ENCODE measurements around the gene GPR25.

Gene GPR25

GRCh38 chr1:200872446-200873115 lies at the start of gene GPR25:
GPR25 (plus strand) TSS chr1:200872981; CDS start chr1:200873038, 57 bp downstream.
- peaks cover 12% of the 10 kb centered on the region for H3K27me3 Mint-ChIP-seq
- H3K4me3 Mint-ChIP-seq: peak within 1 kb of the TSS; percentile 65
- no peaks in the 10 kb centered on the region for H3K36me3 Mint-ChIP-seq
- H3K4me1 Mint-ChIP-seq: peaks cover 22% of the 10 kb centered on the region
- H3K27ac Mint-ChIP-seq: no peak within 1 kb of the TSS
- H3K9me3 Mint-ChIP-seq: no peaks in the 10 kb centered on the region

- Mint-ChIP-seq H3K36me3 (peaks cover 4% of the 10 kb centered on the region), H3K9me3 (no peaks in the 10 kb centered on the region), H3K27ac (no peak overlapping the region), H3K4me3 (no peak overlapping the region), H3K27me3 (no peaks in the 10 kb centered on the region), H3K4me1 (peaks cover 5% of the 10 kb centered on the region)
These were observed 41.7 kb upstream of the GPR25 start for GRCh38 chr1:200831091-200831490.

GRCh38 chr1:200834383-200834782 lies 38.4 kb upstream of the GPR25 start:
- Mint-ChIP-seq H3K27me3 (no peaks in the 10 kb centered on the region), H3K4me1 (no peaks in the 10 kb centered on the region), H3K27ac (no peak overlapping the region), H3K4me3 (no peak overlapping the region), H3K36me3 (peaks cover 12% of the 10 kb centered on the region), H3K9me3 (no peaks in the 10 kb centered on the region)

GRCh38 chr1:200836213-200836612 lies 36.6 kb upstream of the GPR25 start:
- H3K27me3 Mint-ChIP-seq: no peaks in the 10 kb centered on the region
- H3K4me3 Mint-ChIP-seq: no peak overlapping the region
- no peak overlapping the region for H3K27ac Mint-ChIP-seq
- H3K36me3 Mint-ChIP-seq: peaks cover 12% of the 10 kb centered on the region
- no peaks in the 10 kb centered on the region for H3K4me1 Mint-ChIP-seq
- no peaks in the 10 kb centered on the region for H3K9me3 Mint-ChIP-seq

GRCh38 chr1:200837931-200838571 lies 34.7 kb upstream of the GPR25 start:
- no peaks in the 10 kb centered on the region for H3K27me3 Mint-ChIP-seq
- no peaks in the 10 kb centered on the region for H3K4me1 Mint-ChIP-seq
- no peak overlapping the region for H3K27ac Mint-ChIP-seq
- no peaks in the 10 kb centered on the region for H3K9me3 Mint-ChIP-seq
- no peak overlapping the region for H3K4me3 Mint-ChIP-seq
- H3K36me3 Mint-ChIP-seq: peaks cover 13% of the 10 kb centered on the region

- Mint-ChIP-seq H3K9me3 (no peaks in the 10 kb centered on the region), H3K4me1 (no peaks in the 10 kb centered on the region), H3K27ac (peak overlapping the region; percentile 1), H3K27me3 (no peaks in the 10 kb centered on the region), H3K4me3 (no peak overlapping the region), H3K36me3 (peaks cover 13% of the 10 kb centered on the region)
These were observed 33.9 kb upstream of the GPR25 start for GRCh38 chr1:200838676-200839445.

GRCh38 chr1:200845360-200845759 lies 27.4 kb upstream of the GPR25 start:
- H3K36me3 Mint-ChIP-seq: peaks cover 20% of the 10 kb centered on the region
- no peaks in the 10 kb centered on the region for H3K9me3 Mint-ChIP-seq
- H3K4me1 Mint-ChIP-seq: no peaks in the 10 kb centered on the region
- H3K27ac Mint-ChIP-seq: no peak overlapping the region
- H3K4me3 Mint-ChIP-seq: no peak overlapping the region
- no peaks in the 10 kb centered on the region for H3K27me3 Mint-ChIP-seq

- H3K36me3 Mint-ChIP-seq: peaks cover 26% of the 10 kb centered on the region
- no peaks in the 10 kb centered on the region for H3K4me1 Mint-ChIP-seq
- no peaks in the 10 kb centered on the region for H3K9me3 Mint-ChIP-seq
- H3K4me3 Mint-ChIP-seq: no peak overlapping the region
- no peaks in the 10 kb centered on the region for H3K27me3 Mint-ChIP-seq
- no peak overlapping the region for H3K27ac Mint-ChIP-seq
These were observed 26.4 kb upstream of the GPR25 start for GRCh38 chr1:200846398-200846797.

GRCh38 chr1:200849430-200849829 lies 23.4 kb upstream of the GPR25 start:
- H3K4me3 Mint-ChIP-seq: no peak overlapping the region
- H3K27ac Mint-ChIP-seq: no peak overlapping the region
- no peaks in the 10 kb centered on the region for H3K27me3 Mint-ChIP-seq
- H3K4me1 Mint-ChIP-seq: no peaks in the 10 kb centered on the region
- H3K9me3 Mint-ChIP-seq: no peaks in the 10 kb centered on the region
- peaks cover 32% of the 10 kb centered on the region for H3K36me3 Mint-ChIP-seq

- no peaks in the 10 kb centered on the region for H3K9me3 Mint-ChIP-seq
- H3K27ac Mint-ChIP-seq: no peak overlapping the region
- no peaks in the 10 kb centered on the region for H3K4me1 Mint-ChIP-seq
- H3K36me3 Mint-ChIP-seq: peaks cover 32% of the 10 kb centered on the region
- H3K27me3 Mint-ChIP-seq: no peaks in the 10 kb centered on the region
- H3K4me3 Mint-ChIP-seq: no peak overlapping the region
These were observed 22.2 kb upstream of the GPR25 start for GRCh38 chr1:200850554-200850953.

- no peaks in the 10 kb centered on the region for H3K27me3 Mint-ChIP-seq
- peaks cover 14% of the 10 kb centered on the region for H3K36me3 Mint-ChIP-seq
- peaks cover under 1% of the 10 kb centered on the region for H3K4me1 Mint-ChIP-seq
- H3K9me3 Mint-ChIP-seq: no peaks in the 10 kb centered on the region
- H3K27ac Mint-ChIP-seq: no peak overlapping the region
- H3K4me3 Mint-ChIP-seq: no peak overlapping the region
These were observed 15.9 kb upstream of the GPR25 start for GRCh38 chr1:200856716-200857357.

- no peak overlapping the region for H3K27ac Mint-ChIP-seq
- H3K4me3 Mint-ChIP-seq: no peak overlapping the region
- no peaks in the 10 kb centered on the region for H3K27me3 Mint-ChIP-seq
- H3K36me3 Mint-ChIP-seq: peaks cover 11% of the 10 kb centered on the region
- peaks cover 10% of the 10 kb centered on the region for H3K4me1 Mint-ChIP-seq
- H3K9me3 Mint-ChIP-seq: no peaks in the 10 kb centered on the region
These were observed 15.0 kb upstream of the GPR25 start for GRCh38 chr1:200857804-200858203.

- H3K4me3 Mint-ChIP-seq: no peak overlapping the region
These were observed 10.7 kb upstream of the GPR25 start for GRCh38 chr1:200861937-200862647.

GRCh38 chr1:200862713-200863415 lies 9.9 kb upstream of the GPR25 start:
- H3K27ac Mint-ChIP-seq: peak overlapping the region; percentile 70
- H3K4me3 Mint-ChIP-seq: no peak overlapping the region
- H3K9me3 Mint-ChIP-seq: no peaks in the 10 kb centered on the region
- peaks cover 26% of the 10 kb centered on the region for H3K4me1 Mint-ChIP-seq
- peaks cover 3% of the 10 kb centered on the region for H3K36me3 Mint-ChIP-seq
- no peaks in the 10 kb centered on the region for H3K27me3 Mint-ChIP-seq

More at GRCh38 chr1:200861937-200862647, 10.7 kb upstream of the GPR25 start:
- peak overlapping the region; percentile 2 for H3K27ac Mint-ChIP-seq
- peaks cover 3% of the 10 kb centered on the region for H3K36me3 Mint-ChIP-seq
- no peaks in the 10 kb centered on the region for H3K27me3 Mint-ChIP-seq
- H3K9me3 Mint-ChIP-seq: no peaks in the 10 kb centered on the region
- peaks cover 24% of the 10 kb centered on the region for H3K4me1 Mint-ChIP-seq

GRCh38 chr1:200866116-200866515 lies 6.7 kb upstream of the GPR25 start:
- peaks cover 26% of the 10 kb centered on the region for H3K4me1 Mint-ChIP-seq
- H3K36me3 Mint-ChIP-seq: no peaks in the 10 kb centered on the region
- no peak overlapping the region for H3K4me3 Mint-ChIP-seq
- H3K9me3 Mint-ChIP-seq: no peaks in the 10 kb centered on the region
- no peak overlapping the region for H3K27ac Mint-ChIP-seq
- no peaks in the 10 kb centered on the region for H3K27me3 Mint-ChIP-seq

All from activated naive CD4-positive, alpha-beta T cell treated with anti-CD3 and anti-CD28 coated beads, Interleukin-2, amount 50 U/mL, for 24 hours (primary cell).